ENCODE results near the gene ANGPTL3.

The ANGPTL3 gene

GRCh38 chr1:62628506-62628905 lies 31.2 kb downstream of the ANGPTL3 start:
- DNase-seq (ENCODE audit: low spot score), result no peak

GRCh38 chr1:62637392-62638105 lies 40.2 kb downstream of the ANGPTL3 start:
- DNase-seq (ENCODE audit: low spot score), result no peak

- DNase-seq (ENCODE audit: low spot score), result no peak
Measured at GRCh38 chr1:62643283-62643682, 46.0 kb downstream of the ANGPTL3 start.

DNA sequence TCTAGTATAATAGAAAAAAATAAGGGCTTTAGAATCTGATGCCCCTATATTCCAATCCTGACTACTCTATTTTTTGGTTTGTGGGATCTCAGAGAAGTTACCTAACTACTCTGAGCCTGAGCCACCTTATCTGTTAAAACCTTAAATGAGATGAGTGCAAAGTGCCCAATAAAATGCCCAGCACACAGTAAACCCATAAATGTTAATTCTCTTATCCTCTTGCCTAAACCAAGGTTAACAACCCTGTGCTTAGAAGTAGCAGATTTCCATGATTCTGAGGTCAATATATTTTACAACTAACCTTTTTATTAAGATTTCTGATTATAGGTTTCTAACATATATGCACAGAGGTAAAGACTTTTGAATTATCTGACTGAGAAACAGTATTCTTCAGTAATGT lies 55.1 kb downstream of the ANGPTL3 start:
- no peak for DNase-seq (ENCODE audit: low spot score)

DNA sequence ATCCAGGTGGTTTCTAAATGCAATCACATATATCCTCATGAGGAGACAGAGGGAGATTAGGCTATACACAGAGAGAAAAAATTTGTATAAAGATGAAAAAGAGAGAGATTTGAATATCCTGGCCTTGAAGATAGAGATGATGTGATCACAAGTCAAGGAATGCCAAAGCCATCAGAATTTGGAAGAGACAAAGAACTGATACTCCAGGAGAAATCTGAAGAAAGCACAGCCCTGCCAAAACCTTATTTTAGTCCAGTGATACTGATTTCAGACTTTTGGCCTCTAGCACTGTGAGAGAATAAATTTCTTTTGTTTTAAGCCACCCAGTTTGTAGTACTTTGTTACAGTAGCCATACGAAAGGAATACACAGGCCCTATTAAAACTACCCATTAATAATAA lies 57.4 kb downstream of the ANGPTL3 start:
- no peak for DNase-seq (ENCODE audit: low spot score)
